Panc1 (cell line): ENCODE measurements around the gene ICAM4. TPM values are rescaled to one million over a fixed set of nuclear protein-coding genes. Genes with fewer than 3 reads are reported as not detected.

Experiments used
- ATAC-seq: fragments of 200-7000 bp; cut with Tn5 transposase; 2 replicates; pipeline ENCODE4 v1.9.1; 2020; ENCODE audit warnings: mild to moderate bottlenecking, moderate library complexity
- BruUV-seq: library from RNA; stranded (reverse); fragments of 400-500 nt; replicated peaks from 2 replicates; lab custom pipeline; 2021; lab: Mats Ljungman, UMichigan
- CTCF ChIA-PET: fragments of 300-600 bp; sonication (Branson Sonifier 250); formaldehyde crosslinking; loops from one replicate; lab custom pipeline; 2022; ENCODE audit warnings: antibody characterized with exemption; lab: Charles Lee
- POLR2A ChIA-PET: fragments of 300-600 bp; sonication (Branson Sonifier 250); formaldehyde crosslinking; loops from one replicate; lab custom pipeline; 2022; ENCODE audit warnings: antibody characterized with exemption; lab: Charles Lee
- DNase-seq: peaks from one replicate; pipeline ENCODE4 v3.0.0-alpha.2; 2010; ENCODE audit warnings: low read depth, low spot score
- H3K27ac ChIP-seq: 2 replicates; pipeline ENCODE4 v1.5.1; 2011; ENCODE audit warnings: mild to moderate bottlenecking, low read length, inconsistent platforms
- H3K27me3 ChIP-seq: fragments of 200-500 bp; sonication (Bioruptor generic); 2 replicates; pipeline ENCODE4 v1.6.0; 2014; ENCODE audit warnings: low read length, inconsistent platforms; ENCODE audit not compliant: control insufficient read depth, insufficient read depth
- H3K36me3 ChIP-seq: fragments of 200-500 bp; sonication (Bioruptor generic); 2 replicates; pipeline ENCODE4 v1.5.1; 2014; ENCODE audit warnings: inconsistent platforms, mild to moderate bottlenecking, low read length, moderate library complexity; ENCODE audit not compliant: control insufficient read depth, insufficient read depth
- H3K4me1 ChIP-seq: 2 replicates; pipeline ENCODE4 v1.5.1; 2011; ENCODE audit warnings: inconsistent platforms, mild to moderate bottlenecking, low read length, moderate library complexity; ENCODE audit not compliant: control insufficient read depth, insufficient read depth
- H3K4me3 ChIP-seq, 2 experiments: 2 replicates each; pipeline ENCODE4 v1.5.1; 2011 to 2012; ENCODE audit warnings: low read depth in 2 of 2, low read length in 2 of 2, mild to moderate bottlenecking in 2 of 2, inconsistent platforms in 1 of 2, moderate library complexity in 1 of 2
- H3K9me3 ChIP-seq: fragments of 200-500 bp; sonication (Bioruptor generic); 2 replicates; pipeline ENCODE4 v1.5.1; 2014; ENCODE audit warnings: low read depth, mild to moderate bottlenecking, inconsistent platforms, low read length, moderate library complexity; ENCODE audit not compliant: control insufficient read depth, insufficient read depth
- POLR2AphosphoS5 ChIP-seq: IDR thresholded peaks from 2 replicates; pipeline ENCODE4 v1.6.1; 2012; ENCODE audit warnings: mild to moderate bottlenecking, low read depth, low read length, moderate library complexity
- SIN3A ChIP-seq: IDR thresholded peaks from 2 replicates; pipeline ENCODE4 v1.6.1; 2012; ENCODE audit warnings: low read depth, mild to moderate bottlenecking, low read length, moderate library complexity, borderline replicate concordance; ENCODE audit not compliant: insufficient read depth
- TCF7L2 ChIP-seq: IDR thresholded peaks from 2 replicates; pipeline ENCODE4 v1.6.1; 2011; ENCODE audit warnings: mild to moderate bottlenecking, low read depth, low read length, inconsistent platforms
- in situ Hi-C: cut with HindIII; loops from 2 replicates; pipeline ENCODE4 v1.10.0; 2016; ENCODE audit warnings: low sequenced_read_pairs, low pct_unique_long_range_greater_than_20kb
- intact Hi-C: fragments of 100-400 bp; cut with micrococcal nuclease; formaldehyde crosslinking; loops from one replicate; pipeline ENCODE4 v1.10.0; 2022; ENCODE audit not compliant: unreplicated experiment
- total RNA-seq: library from RNA; stranded (reverse); gene quantifications from one replicate; pipeline ENCODE4 v1.2.1, GENCODE V29; 2021; ENCODE audit not compliant: unreplicated experiment
- TF ChIP-seq, protein P1 (sequence below): fragments of 450-650 bp; IDR thresholded peaks from 2 replicates; pipeline ENCODE4 v1.5.1; 2017; ENCODE audit warnings: mild to moderate bottlenecking
- TF ChIP-seq, protein P2 (sequence below), 2 experiments: IDR thresholded peaks; 2 replicates each; pipeline ENCODE4 v1.6.1; 2011 to 2012; ENCODE audit warnings: low read depth in 2 of 2, control low read depth in 1 of 2, low read length in 1 of 2, mild to moderate bottlenecking in 1 of 2, moderate library complexity in 1 of 2; ENCODE audit not compliant: insufficient read depth in 1 of 2

ICAM4 gene
- total RNA-seq, 1 experiment from 2014 or later: 2.8 TPM

DNA sequence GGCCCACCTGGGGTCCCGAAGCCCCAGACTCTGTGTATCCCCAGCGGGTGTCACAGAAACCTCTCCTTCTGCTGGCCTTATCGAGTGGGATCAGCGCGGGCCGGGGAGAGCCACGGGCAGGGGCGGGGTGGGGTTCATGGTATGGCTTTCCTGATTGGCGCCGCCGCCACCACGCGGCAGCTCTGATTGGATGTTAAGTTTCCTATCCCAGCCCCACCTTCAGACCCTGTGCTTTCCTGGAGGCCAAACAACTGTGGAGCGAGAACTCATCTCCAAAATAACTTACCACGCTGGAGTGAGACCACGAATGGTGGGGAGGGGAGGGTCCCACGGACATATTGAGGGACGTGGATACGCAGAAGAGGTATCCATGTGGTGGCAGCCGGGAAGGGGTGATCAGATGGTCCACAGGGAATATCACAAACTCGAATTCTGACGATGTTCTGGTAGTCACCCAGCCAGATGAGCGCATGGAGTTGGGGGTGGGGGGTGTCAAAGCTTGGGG is 2.0 kb downstream of the ICAM4 start:
- H3K4me1 ChIP-seq: peaks cover 14% of the 10 kb centered on the region; the same call in 1 of the 2 replicates

DNA sequence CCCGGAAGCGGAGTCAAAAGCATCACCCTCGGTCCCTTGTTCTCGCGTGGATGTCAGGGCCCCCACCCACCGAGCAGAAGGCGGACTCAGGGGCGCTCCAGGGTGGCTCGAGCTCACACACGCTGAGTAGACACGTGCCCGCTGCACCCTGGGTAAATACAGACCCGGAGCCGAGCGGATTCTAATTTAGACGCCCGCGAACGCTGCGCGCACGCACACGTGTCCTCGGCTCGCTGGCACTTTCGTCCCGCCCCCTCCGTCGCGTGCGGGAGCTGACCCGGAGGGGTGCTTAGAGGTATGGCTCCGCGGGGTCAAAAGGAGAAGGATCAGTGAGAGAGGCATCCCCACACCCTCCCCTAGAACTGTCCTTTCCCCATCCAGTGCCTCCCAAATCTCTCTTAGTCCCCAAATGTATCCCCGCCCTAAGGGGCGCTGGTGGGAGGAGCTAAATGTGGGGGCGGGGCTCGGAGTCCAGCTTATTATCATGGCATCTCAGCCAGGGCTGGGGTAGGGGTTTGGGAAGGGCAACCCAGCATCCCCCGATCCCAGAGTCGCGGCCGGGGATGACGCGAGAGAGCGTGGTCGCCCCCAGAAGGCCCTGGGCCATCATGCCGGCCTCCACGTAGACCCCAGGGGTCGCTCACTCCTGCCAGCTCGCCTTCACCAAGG is 2.5 kb downstream of the ICAM4 start:
- no peaks in the 10 kb centered on the region for H3K9me3 ChIP-seq
- TF ChIP-seq TCF7L2 (no peak), POLR2AphosphoS5 (peak; percentile 41; the same call in 1 of the 2 replicates)
- H3K27ac ChIP-seq: peak overlapping the region; percentile 75
- in situ Hi-C loops (no loop called here), intact Hi-C loops (no loop called here)
- H3K36me3 ChIP-seq: no peaks in the 10 kb centered on the region
- POLR2A ChIA-PET: interaction anchor here (0.5 to 2.6 kb wide), 4 partner anchors 18 to 108 kb away, joined by 3 to 12 read pairs (median 8); partner anchors contain the start of gene ICAM1
- no TSS peak for BruUV-seq
- CTCF ChIA-PET: interaction anchor here (0.7 to 1.3 kb wide), 4 partner anchors 20 to 99 kb away, joined by 4 to 6 read pairs (median 4); no protein-coding TSS in a partner anchor
- ATAC-seq (peak; percentile 48), DNase-seq (no peak)
- peak overlapping the region; percentile 53 to 79 for H3K4me3 ChIP-seq
- peaks cover 14% of the 10 kb centered on the region; the same call in 1 of the 2 replicates for H3K4me1 ChIP-seq
- no peaks in the 10 kb centered on the region for H3K27me3 ChIP-seq

More for the DNA sequence above, 2.0 kb downstream of the ICAM4 start:
- TF ChIP-seq TCF7L2 (no peak), SIN3A (no peak), POLR2AphosphoS5 (no peak)
- TF ChIP-seq, protein P1, sequence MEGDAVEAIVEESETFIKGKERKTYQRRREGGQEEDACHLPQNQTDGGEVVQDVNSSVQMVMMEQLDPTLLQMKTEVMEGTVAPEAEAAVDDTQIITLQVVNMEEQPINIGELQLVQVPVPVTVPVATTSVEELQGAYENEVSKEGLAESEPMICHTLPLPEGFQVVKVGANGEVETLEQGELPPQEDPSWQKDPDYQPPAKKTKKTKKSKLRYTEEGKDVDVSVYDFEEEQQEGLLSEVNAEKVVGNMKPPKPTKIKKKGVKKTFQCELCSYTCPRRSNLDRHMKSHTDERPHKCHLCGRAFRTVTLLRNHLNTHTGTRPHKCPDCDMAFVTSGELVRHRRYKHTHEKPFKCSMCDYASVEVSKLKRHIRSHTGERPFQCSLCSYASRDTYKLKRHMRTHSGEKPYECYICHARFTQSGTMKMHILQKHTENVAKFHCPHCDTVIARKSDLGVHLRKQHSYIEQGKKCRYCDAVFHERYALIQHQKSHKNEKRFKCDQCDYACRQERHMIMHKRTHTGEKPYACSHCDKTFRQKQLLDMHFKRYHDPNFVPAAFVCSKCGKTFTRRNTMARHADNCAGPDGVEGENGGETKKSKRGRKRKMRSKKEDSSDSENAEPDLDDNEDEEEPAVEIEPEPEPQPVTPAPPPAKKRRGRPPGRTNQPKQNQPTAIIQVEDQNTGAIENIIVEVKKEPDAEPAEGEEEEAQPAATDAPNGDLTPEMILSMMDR: no peak
- TF ChIP-seq, protein P2, sequence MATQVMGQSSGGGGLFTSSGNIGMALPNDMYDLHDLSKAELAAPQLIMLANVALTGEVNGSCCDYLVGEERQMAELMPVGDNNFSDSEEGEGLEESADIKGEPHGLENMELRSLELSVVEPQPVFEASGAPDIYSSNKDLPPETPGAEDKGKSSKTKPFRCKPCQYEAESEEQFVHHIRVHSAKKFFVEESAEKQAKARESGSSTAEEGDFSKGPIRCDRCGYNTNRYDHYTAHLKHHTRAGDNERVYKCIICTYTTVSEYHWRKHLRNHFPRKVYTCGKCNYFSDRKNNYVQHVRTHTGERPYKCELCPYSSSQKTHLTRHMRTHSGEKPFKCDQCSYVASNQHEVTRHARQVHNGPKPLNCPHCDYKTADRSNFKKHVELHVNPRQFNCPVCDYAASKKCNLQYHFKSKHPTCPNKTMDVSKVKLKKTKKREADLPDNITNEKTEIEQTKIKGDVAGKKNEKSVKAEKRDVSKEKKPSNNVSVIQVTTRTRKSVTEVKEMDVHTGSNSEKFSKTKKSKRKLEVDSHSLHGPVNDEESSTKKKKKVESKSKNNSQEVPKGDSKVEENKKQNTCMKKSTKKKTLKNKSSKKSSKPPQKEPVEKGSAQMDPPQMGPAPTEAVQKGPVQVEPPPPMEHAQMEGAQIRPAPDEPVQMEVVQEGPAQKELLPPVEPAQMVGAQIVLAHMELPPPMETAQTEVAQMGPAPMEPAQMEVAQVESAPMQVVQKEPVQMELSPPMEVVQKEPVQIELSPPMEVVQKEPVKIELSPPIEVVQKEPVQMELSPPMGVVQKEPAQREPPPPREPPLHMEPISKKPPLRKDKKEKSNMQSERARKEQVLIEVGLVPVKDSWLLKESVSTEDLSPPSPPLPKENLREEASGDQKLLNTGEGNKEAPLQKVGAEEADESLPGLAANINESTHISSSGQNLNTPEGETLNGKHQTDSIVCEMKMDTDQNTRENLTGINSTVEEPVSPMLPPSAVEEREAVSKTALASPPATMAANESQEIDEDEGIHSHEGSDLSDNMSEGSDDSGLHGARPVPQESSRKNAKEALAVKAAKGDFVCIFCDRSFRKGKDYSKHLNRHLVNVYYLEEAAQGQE (IDR thresholded peaks at IDR 0.05; ENCODE audit: insufficient read depth in 1 of 2, low read depth in 2 of 2, low read length in 1 of 2): no peak
- Histone ChIP-seq H3K27me3 (no peaks in the 10 kb centered on the region), H3K36me3 (no peaks in the 10 kb centered on the region), H3K4me3 (peak overlapping the region; percentile 53 to 79), H3K9me3 (no peaks in the 10 kb centered on the region), H3K27ac (peak overlapping the region; percentile 75)
- CTCF ChIA-PET: interaction anchor here (1.3 kb wide), 1 partner anchor 30 kb away, joined by 4 read pairs; no protein-coding TSS in a partner anchor
- BruUV-seq: no TSS peak
- POLR2A ChIA-PET: interaction anchor here (0.6 to 2.6 kb wide), 3 partner anchors 18 to 97 kb away, joined by 3 to 11 read pairs (median 3); partner anchors contain the start of gene ICAM1
- ATAC-seq (peak; percentile 63), DNase-seq (no peak)
- in situ Hi-C loops: no loop called here
- intact Hi-C loops: no loop called here
